Left lung (tissue), 10 donors: ENCODE results near the gene TET3. TPM values are rescaled to one million over a fixed set of nuclear protein-coding genes. Genes with fewer than 3 reads are reported as not detected.

Experiments used
- ATAC-seq: fragments of 200-7000 bp; cut with Tn5 transposase; one replicate; pipeline ENCODE4 v1.9.1; 2020; ENCODE audit warnings: moderate library complexity
- DNase-seq, 4 donors: peaks; one replicate each; pipeline ENCODE4 v3.0.0-alpha.2; 2013 to 2020
- H3K27ac ChIP-seq, 2 donors: fragments of 200-600 bp; sonication (generic) in 1 of 2; one replicate each; pipeline versions ENCODE4 v1.5.0 to v1.8.0; 2020 to 2021
- H3K27me3 ChIP-seq, 2 donors: fragments of 200-600 bp; sonication (generic) in 1 of 2; one replicate each; pipeline versions ENCODE4 v1.5.0 to v1.8.0; 2020 to 2021
- H3K36me3 ChIP-seq, 2 donors: fragments of 200-600 bp; sonication (generic) in 1 of 2; one replicate each; pipeline versions ENCODE4 v1.5.0 to v1.8.0; 2020 to 2021
- H3K4me1 ChIP-seq, 2 donors: fragments of 200-600 bp; one replicate each; pipeline ENCODE4 v1.8.0; 2021
- H3K4me3 ChIP-seq, 2 donors: fragments of 200-600 bp; sonication (generic) in 1 of 2; one replicate each; pipeline versions ENCODE4 v1.5.0 to v1.8.0; 2020 to 2021; ENCODE audit warnings: mild to moderate bottlenecking in 1 of 2
- H3K9me3 ChIP-seq, 2 donors: fragments of 200-600 bp; sonication (generic) in 1 of 2; one replicate each; pipeline versions ENCODE4 v1.5.0 to v1.8.0; 2020 to 2021
- intact Hi-C, 2 donors: fragments of 100-400 bp; cut with DNase I; formaldehyde crosslinking; loops; one replicate each; pipeline versions ENCODE4 v1.11.2 to v1.14.2; 2022
- polyA plus RNA-seq, 6 donors: library from polyadenylated mRNA; unstranded; fragments of 120-200 nt; gene quantifications; one replicate each; pipeline ENCODE4 v1.2.1, GENCODE V29; 2013; ENCODE audit not compliant: insufficient read length in 6 of 6
- total RNA-seq, 2 donors: library from RNA; stranded (reverse); fragmentation: NEBNext Ultra II Directional; extraction: Animal tissue kit (Norgen Biotek cat#: 25700); gene quantifications; one replicate each; pipeline ENCODE4 v1.2.1, GENCODE V29; 2021
- TF ChIP-seq, protein P1 (sequence below), 2 donors: fragments of 200-600 bp; sonication (generic) in 1 of 2; IDR thresholded peaks; one replicate each; pipeline versions ENCODE4 v1.5.0 to v1.8.0; 2021; ENCODE audit warnings: antibody characterized with exemption in 2 of 2
- donor health status: DM: no; HTN: yes; CAD: no.
- donor health status: DM: no; HTN: no; CAD: no.

The TET3 gene
- total and polyA plus RNA-seq, 8 donors, result 16.6 to 32.1 (median 19.7) TPM

DNA sequence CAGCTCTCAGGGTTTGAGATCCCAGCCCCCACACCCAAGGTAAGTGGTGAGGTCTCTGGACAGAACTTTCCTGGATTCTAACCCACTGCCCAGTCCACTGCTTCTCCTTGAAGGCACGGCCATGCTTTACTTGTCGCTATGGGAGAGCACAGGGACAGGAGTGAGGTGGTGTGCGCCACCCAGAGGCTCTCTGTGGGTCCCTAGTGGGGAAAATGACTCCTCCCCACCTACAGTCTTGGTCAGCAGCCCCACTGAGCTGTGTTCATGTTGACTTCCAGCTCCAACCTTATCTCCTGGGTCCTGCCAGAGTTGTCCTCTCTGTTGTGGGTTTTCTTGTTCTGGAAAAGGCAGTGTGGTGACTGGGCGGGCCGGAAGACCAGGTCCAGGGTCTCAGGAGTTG, 11.1 kb downstream of the TET3 start:
- no peaks in the 10 kb centered on the region for H3K27me3 ChIP-seq
- ATAC-seq (no peak), DNase-seq (no peak)
- TF ChIP-seq, protein P1, sequence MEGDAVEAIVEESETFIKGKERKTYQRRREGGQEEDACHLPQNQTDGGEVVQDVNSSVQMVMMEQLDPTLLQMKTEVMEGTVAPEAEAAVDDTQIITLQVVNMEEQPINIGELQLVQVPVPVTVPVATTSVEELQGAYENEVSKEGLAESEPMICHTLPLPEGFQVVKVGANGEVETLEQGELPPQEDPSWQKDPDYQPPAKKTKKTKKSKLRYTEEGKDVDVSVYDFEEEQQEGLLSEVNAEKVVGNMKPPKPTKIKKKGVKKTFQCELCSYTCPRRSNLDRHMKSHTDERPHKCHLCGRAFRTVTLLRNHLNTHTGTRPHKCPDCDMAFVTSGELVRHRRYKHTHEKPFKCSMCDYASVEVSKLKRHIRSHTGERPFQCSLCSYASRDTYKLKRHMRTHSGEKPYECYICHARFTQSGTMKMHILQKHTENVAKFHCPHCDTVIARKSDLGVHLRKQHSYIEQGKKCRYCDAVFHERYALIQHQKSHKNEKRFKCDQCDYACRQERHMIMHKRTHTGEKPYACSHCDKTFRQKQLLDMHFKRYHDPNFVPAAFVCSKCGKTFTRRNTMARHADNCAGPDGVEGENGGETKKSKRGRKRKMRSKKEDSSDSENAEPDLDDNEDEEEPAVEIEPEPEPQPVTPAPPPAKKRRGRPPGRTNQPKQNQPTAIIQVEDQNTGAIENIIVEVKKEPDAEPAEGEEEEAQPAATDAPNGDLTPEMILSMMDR (IDR thresholded peaks at IDR 0.05), result no peak
- peaks cover 11 to 82% of the 10 kb centered on the region in 2 donors for H3K4me1 ChIP-seq
- no peaks in the 10 kb centered on the region for H3K9me3 ChIP-seq
- peaks cover 0 to 6% of the 10 kb centered on the region in 2 donors for H3K36me3 ChIP-seq
- no peak overlapping the region for H3K27ac ChIP-seq
- no peak overlapping the region for H3K4me3 ChIP-seq
- intact Hi-C loops, result no loop called here

DNA sequence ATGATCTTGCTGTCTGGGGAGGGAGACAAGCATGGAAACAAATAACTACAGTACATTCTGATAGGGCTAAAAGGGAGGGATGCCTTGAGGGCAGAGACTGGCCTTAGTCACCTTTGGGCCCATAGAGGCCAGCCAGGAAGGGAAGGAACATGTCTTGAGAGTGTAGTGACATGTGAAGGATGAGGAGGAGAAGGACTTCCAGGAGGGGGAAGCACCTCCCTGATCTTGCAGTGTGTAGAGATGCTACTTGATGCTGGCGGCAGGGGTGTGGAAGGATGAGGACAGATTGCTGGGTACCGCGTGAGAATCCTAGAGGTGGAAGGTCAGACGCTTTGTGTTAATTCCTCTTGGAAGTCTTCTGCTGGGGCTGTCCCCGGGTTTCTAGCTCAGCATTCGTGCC, 13.1 kb downstream of the TET3 start:
- H3K4me1 ChIP-seq, result peaks cover 15 to 81% of the 10 kb centered on the region in 2 donors
- no peak overlapping the region for H3K27ac ChIP-seq
- TF ChIP-seq, protein P1 (IDR thresholded peaks at IDR 0.05), result no peak
- H3K36me3 ChIP-seq, result peaks cover 0 to 6% of the 10 kb centered on the region in 2 donors
- DNase-seq, result no peak
- H3K27me3 ChIP-seq, result no peaks in the 10 kb centered on the region
- intact Hi-C loops, result no loop called here
- H3K9me3 ChIP-seq, result no peaks in the 10 kb centered on the region
- ATAC-seq, result no peak
- H3K4me3 ChIP-seq, result no peak overlapping the region

DNA sequence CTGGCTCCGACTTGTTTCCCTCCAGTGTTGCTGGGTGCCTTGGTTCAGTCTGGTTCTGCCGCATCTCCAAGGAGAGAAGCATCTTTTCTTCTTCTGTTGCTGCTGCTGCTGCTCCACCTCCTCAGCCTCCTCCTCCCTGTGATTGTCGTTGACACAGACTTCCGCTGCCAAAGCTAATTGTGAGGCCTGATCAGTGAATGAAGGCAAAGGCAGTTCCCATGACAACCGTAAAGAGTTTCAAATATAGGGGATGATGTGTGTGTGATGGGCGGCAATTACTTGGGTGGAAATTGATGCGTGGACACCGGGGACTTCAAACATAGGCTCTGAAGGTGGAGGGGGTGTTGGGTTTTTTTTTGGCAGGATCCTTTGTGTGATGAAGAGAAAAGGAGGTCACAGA, 13.7 kb downstream of the TET3 start:
- no peaks in the 10 kb centered on the region for H3K9me3 ChIP-seq
- TF ChIP-seq, protein P1 (IDR thresholded peaks at IDR 0.05), result no peak
- peaks cover 14 to 81% of the 10 kb centered on the region in 2 donors for H3K4me1 ChIP-seq
- peaks cover 0 to 6% of the 10 kb centered on the region in 2 donors for H3K36me3 ChIP-seq
- DNase-seq (no peak), ATAC-seq (no peak)
- H3K27ac ChIP-seq, result no peak overlapping the region
- intact Hi-C loops, result no loop called here
- H3K4me3 ChIP-seq, result no peak overlapping the region
- H3K27me3 ChIP-seq, result no peaks in the 10 kb centered on the region

DNA sequence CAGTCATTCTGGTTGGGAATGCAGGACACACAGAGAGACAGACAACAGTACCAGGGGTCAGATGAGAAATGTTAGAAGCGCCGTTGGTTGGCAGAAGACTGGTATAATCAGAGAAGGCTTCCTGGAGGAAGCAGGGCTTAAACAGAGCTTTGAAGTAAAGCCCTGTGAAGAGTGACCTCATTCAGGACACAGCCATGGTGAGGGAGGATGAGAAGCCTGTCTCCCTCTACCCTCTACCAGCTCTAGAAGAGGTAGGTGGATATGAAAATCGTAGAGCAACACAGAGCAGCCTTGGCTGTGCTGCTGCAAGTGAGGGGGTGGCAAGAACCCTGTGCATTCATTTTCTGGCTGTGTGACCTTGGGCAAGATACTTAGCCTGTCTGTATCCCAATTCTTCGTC, 14.2 kb downstream of the TET3 start:
- H3K4me1 ChIP-seq, result peaks cover 11 to 80% of the 10 kb centered on the region in 2 donors
- no peak overlapping the region for H3K27ac ChIP-seq
- no peak for DNase-seq
- H3K4me3 ChIP-seq, result no peak overlapping the region
- no peaks in the 10 kb centered on the region for H3K27me3 ChIP-seq
- no peak for ATAC-seq
- H3K9me3 ChIP-seq, result no peaks in the 10 kb centered on the region
- peaks cover 0 to 6% of the 10 kb centered on the region in 2 donors for H3K36me3 ChIP-seq
- intact Hi-C loops, result no loop called here
- TF ChIP-seq, protein P1 (IDR thresholded peaks at IDR 0.05), result no peak

DNA sequence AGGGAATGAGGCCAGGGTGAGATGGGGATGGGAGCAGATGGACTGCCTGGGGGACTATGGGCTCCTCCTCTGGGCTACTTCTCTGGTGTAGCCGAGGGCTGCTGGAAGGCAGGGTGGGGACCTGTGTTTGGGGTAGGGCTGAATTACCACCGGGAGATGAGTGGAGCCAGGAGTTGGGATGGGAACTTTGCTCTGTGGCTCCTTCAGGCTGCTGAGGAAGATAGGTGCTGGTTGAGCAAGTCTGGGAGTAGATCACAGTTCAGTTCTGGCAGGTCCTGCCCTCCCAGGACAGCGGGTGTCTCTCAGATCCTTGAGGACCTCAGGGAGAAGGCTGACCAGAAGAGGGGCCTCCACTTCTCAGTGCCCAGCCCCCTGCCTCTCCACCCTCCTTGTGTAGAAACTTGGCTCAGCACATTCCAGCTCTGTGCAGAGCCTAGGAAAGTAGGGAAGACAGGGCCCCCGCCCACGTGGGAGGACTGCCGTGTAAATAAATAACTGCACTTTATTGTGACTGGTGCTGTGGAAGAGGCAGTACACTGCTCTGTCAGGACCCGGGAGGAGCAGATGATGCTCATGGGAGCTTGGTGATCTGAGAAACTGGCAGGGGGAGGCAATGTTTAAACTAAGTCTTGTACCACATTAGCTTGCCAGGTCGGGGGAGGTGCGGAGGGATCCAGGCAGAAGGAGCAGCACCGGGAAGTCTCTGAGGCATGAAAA, 15.3 kb downstream of the TET3 start:
- peak; percentile 14 for ATAC-seq
- no peaks in the 10 kb centered on the region for H3K27me3 ChIP-seq
- TF ChIP-seq, protein P1 (IDR thresholded peaks at IDR 0.05), result no peak
- H3K4me3 ChIP-seq, result no peak overlapping the region
- H3K36me3 ChIP-seq, result peaks cover 0 to 12% of the 10 kb centered on the region in 2 donors
- H3K9me3 ChIP-seq, result no peaks in the 10 kb centered on the region
- H3K27ac ChIP-seq, result no peak overlapping the region
- H3K4me1 ChIP-seq, result peaks cover 11 to 76% of the 10 kb centered on the region in 2 donors
- intact Hi-C loops, result no loop called here
- DNase-seq, result peak in 1 of 4 donors; percentile 46
